ENCODE results near the gene VAMP2.

Gene VAMP2

DNA sequence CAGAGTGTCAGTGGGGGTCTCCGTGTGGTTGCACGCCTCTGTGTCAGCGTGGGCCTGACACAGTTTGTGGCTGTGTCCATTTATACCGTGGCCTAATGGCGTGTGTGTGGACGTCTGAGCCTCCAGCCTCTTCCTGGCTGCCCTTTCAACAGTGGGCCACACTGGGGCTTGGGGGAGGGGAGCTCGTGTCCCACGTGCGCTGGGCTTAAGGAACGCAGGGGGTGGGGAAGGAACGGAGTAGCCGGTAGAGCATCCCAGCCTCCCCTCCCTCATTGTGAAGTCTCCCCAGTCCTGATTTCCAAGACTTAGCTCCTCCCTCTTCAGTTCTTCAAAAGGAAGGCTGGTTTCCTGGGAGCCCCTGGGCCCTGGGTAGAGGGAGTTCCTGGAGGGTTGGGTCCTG, 29.3 kb downstream of the VAMP2 start:
- no peak for ATAC-seq
- no peak for TF ChIP-seq SNAI2 (CRISPR knock-in tag; IDR thresholded peaks at IDR 0.05)

DNA sequence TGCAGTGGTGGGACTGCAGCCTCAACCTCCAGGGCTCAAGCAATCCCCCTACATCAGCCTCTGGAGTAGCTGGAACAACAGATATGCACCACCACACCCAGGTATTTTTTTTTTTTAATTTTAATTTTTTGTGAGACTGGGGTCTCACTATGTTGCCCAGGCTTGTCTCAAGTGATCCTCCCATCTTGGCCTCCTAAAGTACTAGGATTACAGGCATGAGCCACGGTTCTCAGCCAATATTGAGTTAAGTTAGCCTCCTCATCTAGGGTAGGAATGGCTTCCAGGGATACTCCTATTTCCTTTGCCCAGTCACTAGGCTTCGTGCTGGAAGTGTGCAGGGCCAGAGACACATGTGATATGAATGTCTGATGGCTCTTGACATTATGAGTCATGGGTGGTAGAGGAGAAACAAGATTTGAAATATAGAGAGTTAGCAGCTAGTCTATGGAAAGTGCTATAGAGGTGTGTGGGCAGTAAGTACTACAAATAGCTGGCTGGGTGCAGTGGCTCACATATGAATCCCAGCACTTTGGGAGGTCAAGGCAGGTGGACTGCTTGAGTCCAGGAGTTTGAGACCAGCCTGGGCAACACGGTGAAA, 30.8 kb downstream of the VAMP2 start:
- ATAC-seq, result no peak
- TF ChIP-seq ZFP30 (CRISPR knock-in tag; IDR thresholded peaks at IDR 0.05) (no peak), TCF4 (CRISPR knock-in tag; IDR thresholded peaks at IDR 0.05; ENCODE audit: borderline replicate concordance) (no peak), OSR1 (CRISPR knock-in tag; IDR thresholded peaks at IDR 0.05) (no peak), BACH2 (CRISPR knock-in tag; IDR thresholded peaks at IDR 0.05; ENCODE audit: borderline replicate concordance) (no peak)

DNA sequence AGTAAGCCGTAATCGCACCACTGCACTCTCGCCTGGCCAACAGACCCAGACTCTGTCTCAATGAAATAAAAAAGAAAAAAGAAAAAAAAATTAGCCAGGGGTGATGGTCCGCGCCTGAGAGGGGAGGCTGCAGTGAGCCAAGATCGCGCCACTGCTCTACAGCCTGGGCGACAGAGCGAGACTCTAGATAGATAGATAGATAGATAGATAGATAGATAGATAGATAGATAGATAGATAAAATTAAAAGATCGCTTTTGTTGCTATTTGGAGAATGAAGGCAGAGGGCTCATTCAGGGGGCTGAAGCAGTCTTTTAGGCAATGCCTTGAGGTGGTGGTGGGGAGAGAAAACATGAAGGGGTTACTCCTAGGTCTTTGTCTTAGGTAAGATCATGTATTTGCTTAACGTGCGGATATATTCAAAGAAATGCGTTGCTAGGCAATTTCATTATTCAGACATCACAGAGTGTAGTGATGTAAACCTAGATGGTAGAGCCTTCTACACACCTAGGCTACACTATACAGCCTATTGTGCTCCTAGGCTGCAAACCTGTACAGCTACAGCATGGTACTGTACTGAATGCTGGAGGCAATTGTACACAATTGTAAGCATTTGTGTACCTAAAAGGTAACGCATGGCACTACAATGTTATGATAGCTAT, 34.5 kb downstream of the VAMP2 start:
- ATAC-seq, result no peak
- TF ChIP-seq, protein P1, sequence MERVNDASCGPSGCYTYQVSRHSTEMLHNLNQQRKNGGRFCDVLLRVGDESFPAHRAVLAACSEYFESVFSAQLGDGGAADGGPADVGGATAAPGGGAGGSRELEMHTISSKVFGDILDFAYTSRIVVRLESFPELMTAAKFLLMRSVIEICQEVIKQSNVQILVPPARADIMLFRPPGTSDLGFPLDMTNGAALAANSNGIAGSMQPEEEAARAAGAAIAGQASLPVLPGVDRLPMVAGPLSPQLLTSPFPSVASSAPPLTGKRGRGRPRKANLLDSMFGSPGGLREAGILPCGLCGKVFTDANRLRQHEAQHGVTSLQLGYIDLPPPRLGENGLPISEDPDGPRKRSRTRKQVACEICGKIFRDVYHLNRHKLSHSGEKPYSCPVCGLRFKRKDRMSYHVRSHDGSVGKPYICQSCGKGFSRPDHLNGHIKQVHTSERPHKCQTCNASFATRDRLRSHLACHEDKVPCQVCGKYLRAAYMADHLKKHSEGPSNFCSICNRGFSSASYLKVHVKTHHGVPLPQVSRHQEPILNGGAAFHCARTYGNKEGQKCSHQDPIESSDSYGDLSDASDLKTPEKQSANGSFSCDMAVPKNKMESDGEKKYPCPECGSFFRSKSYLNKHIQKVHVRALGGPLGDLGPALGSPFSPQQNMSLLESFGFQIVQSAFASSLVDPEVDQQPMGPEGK (CRISPR knock-in tag; IDR thresholded peaks at IDR 0.05; ENCODE audit: borderline replicate concordance), result no peak
- TF ChIP-seq TOX (CRISPR knock-in tag; IDR thresholded peaks at IDR 0.05; ENCODE audit: borderline replicate concordance) (no peak), ZNF70 (CRISPR knock-in tag; IDR thresholded peaks at IDR 0.05) (no peak), ZNF565 (CRISPR knock-in tag; conservative IDR thresholded peaks at IDR 0.05; ENCODE audit: low read depth) (no peak), CSDC2 (CRISPR knock-in tag; IDR thresholded peaks at IDR 0.05) (no peak), RARB (CRISPR knock-in tag; IDR thresholded peaks at IDR 0.05) (no peak), SNAI2 (CRISPR knock-in tag; IDR thresholded peaks at IDR 0.05) (no peak), ZFP30 (CRISPR knock-in tag; IDR thresholded peaks at IDR 0.05) (no peak), ISL1 (CRISPR knock-in tag; IDR thresholded peaks at IDR 0.05) (no peak), TCF4 (CRISPR knock-in tag; IDR thresholded peaks at IDR 0.05; ENCODE audit: borderline replicate concordance) (no peak), GLIS3 (CRISPR knock-in tag; IDR thresholded peaks at IDR 0.05) (no peak), ZNF8 (CRISPR knock-in tag; IDR thresholded peaks at IDR 0.05) (no peak), ZFP3 (CRISPR knock-in tag; IDR thresholded peaks at IDR 0.05) (no peak), BACH2 (CRISPR knock-in tag; IDR thresholded peaks at IDR 0.05; ENCODE audit: borderline replicate concordance) (no peak), ESRRG (CRISPR knock-in tag; IDR thresholded peaks at IDR 0.05) (no peak)
- TF ChIP-seq, protein P2, sequence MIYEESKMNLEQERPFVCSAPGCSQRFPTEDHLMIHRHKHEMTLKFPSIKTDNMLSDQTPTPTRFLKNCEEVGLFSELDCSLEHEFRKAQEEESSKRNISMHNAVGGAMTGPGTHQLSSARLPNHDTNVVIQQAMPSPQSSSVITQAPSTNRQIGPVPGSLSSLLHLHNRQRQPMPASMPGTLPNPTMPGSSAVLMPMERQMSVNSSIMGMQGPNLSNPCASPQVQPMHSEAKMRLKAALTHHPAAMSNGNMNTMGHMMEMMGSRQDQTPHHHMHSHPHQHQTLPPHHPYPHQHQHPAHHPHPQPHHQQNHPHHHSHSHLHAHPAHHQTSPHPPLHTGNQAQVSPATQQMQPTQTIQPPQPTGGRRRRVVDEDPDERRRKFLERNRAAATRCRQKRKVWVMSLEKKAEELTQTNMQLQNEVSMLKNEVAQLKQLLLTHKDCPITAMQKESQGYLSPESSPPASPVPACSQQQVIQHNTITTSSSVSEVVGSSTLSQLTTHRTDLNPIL (CRISPR knock-in tag; IDR thresholded peaks at IDR 0.05; ENCODE audit: low read depth), result no peak
- TF ChIP-seq, protein P3, sequence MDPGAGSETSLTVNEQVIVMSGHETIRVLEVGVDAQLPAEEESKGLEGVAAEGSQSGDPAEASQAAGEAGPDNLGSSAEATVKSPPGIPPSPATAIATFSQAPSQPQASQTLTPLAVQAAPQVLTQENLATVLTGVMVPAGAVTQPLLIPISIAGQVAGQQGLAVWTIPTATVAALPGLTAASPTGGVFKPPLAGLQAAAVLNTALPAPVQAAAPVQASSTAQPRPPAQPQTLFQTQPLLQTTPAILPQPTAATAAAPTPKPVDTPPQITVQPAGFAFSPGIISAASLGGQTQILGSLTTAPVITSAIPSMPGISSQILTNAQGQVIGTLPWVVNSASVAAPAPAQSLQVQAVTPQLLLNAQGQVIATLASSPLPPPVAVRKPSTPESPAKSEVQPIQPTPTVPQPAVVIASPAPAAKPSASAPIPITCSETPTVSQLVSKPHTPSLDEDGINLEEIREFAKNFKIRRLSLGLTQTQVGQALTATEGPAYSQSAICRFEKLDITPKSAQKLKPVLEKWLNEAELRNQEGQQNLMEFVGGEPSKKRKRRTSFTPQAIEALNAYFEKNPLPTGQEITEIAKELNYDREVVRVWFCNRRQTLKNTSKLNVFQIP (CRISPR knock-in tag; IDR thresholded peaks at IDR 0.05; ENCODE audit: borderline replicate concordance, low read depth), result no peak
- TF ChIP-seq, protein P4, sequence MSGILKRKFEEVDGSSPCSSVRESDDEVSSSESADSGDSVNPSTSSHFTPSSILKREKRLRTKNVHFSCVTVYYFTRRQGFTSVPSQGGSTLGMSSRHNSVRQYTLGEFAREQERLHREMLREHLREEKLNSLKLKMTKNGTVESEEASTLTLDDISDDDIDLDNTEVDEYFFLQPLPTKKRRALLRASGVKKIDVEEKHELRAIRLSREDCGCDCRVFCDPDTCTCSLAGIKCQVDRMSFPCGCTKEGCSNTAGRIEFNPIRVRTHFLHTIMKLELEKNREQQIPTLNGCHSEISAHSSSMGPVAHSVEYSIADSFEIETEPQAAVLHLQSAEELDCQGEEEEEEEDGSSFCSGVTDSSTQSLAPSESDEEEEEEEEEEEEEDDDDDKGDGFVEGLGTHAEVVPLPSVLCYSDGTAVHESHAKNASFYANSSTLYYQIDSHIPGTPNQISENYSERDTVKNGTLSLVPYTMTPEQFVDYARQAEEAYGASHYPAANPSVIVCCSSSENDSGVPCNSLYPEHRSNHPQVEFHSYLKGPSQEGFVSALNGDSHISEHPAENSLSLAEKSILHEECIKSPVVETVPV (CRISPR knock-in tag; IDR thresholded peaks at IDR 0.05), result no peak
- TF ChIP-seq, protein P5, sequence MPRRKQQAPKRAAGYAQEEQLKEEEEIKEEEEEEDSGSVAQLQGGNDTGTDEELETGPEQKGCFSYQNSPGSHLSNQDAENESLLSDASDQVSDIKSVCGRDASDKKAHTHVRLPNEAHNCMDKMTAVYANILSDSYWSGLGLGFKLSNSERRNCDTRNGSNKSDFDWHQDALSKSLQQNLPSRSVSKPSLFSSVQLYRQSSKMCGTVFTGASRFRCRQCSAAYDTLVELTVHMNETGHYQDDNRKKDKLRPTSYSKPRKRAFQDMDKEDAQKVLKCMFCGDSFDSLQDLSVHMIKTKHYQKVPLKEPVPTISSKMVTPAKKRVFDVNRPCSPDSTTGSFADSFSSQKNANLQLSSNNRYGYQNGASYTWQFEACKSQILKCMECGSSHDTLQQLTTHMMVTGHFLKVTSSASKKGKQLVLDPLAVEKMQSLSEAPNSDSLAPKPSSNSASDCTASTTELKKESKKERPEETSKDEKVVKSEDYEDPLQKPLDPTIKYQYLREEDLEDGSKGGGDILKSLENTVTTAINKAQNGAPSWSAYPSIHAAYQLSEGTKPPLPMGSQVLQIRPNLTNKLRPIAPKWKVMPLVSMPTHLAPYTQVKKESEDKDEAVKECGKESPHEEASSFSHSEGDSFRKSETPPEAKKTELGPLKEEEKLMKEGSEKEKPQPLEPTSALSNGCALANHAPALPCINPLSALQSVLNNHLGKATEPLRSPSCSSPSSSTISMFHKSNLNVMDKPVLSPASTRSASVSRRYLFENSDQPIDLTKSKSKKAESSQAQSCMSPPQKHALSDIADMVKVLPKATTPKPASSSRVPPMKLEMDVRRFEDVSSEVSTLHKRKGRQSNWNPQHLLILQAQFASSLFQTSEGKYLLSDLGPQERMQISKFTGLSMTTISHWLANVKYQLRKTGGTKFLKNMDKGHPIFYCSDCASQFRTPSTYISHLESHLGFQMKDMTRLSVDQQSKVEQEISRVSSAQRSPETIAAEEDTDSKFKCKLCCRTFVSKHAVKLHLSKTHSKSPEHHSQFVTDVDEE (CRISPR knock-in tag; IDR thresholded peaks at IDR 0.05), result no peak

Measured in SK-N-SH treated with all-trans-retinoic acid at 6 μM for 48 hours (cell line).